ENCODE measurements around the gene PLCB4.

The PLCB4 gene

GRCh38 chr20:9053108-9053507 lies 15.8 kb upstream of the PLCB4 start:
- H3K4me1 ChIP-seq (ENCODE audit: control insufficient read depth in 1 of 2, insufficient read depth in 2 of 2, low read length in 2 of 2): peaks cover 0 to 3% of the 10 kb centered on the region in 2 experiments
- no peak overlapping the region for H2BK12ac ChIP-seq (ENCODE audit: low read length)
- no peak overlapping the region for H3K27ac ChIP-seq (ENCODE audit: low read depth, low read length)
- H3K79me1 ChIP-seq (ENCODE audit: low read length): no peaks in the 10 kb centered on the region
- H3K9ac ChIP-seq (ENCODE audit: low read length): no peak overlapping the region
- H3K27me3 ChIP-seq (ENCODE audit: insufficient read depth, low read length): no peaks in the 10 kb centered on the region
- no peak for DNase-seq
- no peak overlapping the region for H2AFZ ChIP-seq (ENCODE audit: insufficient read depth, low read length, poor library complexity)
- H2BK120ac ChIP-seq (ENCODE audit: insufficient read depth, low read length, poor library complexity): no peak overlapping the region
- H4K91ac ChIP-seq (ENCODE audit: low read depth, low read length): no peak overlapping the region
- no peak overlapping the region for H3K4ac ChIP-seq (ENCODE audit: low read depth, low read length)
- no CpG with 5 or more reads among the region's 3 CpGs for WGBS (ENCODE audit: extremely low coverage, insufficient coverage, insufficient read length)
- no peaks in the 10 kb centered on the region for H3K36me3 ChIP-seq (ENCODE audit: control insufficient read depth in 1 of 2, insufficient read depth in 2 of 2, low read length in 2 of 2)
- no peak overlapping the region for H3K4me3 ChIP-seq (ENCODE audit: low read depth, low read length)
- H4K8ac ChIP-seq (ENCODE audit: low read depth, low read length): no peak overlapping the region
- H2BK5ac ChIP-seq (ENCODE audit: low read depth, low read length, poor library complexity): no peak overlapping the region
- no peak overlapping the region for H3K14ac ChIP-seq (ENCODE audit: low read length)
- H3K9me3 ChIP-seq (ENCODE audit: insufficient read depth, low read depth, low read length): peaks cover 5% of the 10 kb centered on the region
- no peak overlapping the region for H3K4me2 ChIP-seq (ENCODE audit: low read length)
- no peak overlapping the region for H3K23ac ChIP-seq (ENCODE audit: low read length)
- no peak overlapping the region for H2AK5ac ChIP-seq (ENCODE audit: low read length)
- no peak overlapping the region for H3K18ac ChIP-seq (ENCODE audit: low read length)
- H3K79me2 ChIP-seq (ENCODE audit: control insufficient read depth, insufficient read depth, low read length, poor library complexity): no peaks in the 10 kb centered on the region
- H4K12ac ChIP-seq (ENCODE audit: low read depth, low read length): no peak overlapping the region

GRCh38 chr20:9054176-9054575 lies 14.7 kb upstream of the PLCB4 start:
- no peaks in the 10 kb centered on the region for H3K79me2 ChIP-seq (ENCODE audit: control insufficient read depth, insufficient read depth, low read length, poor library complexity)
- no peak overlapping the region for H3K27ac ChIP-seq (ENCODE audit: low read depth, low read length)
- H2BK120ac ChIP-seq (ENCODE audit: insufficient read depth, low read length, poor library complexity): no peak overlapping the region
- H3K18ac ChIP-seq (ENCODE audit: low read length): no peak overlapping the region
- H2BK12ac ChIP-seq (ENCODE audit: low read length): no peak overlapping the region
- H3K4me2 ChIP-seq (ENCODE audit: low read length): no peak overlapping the region
- WGBS (ENCODE audit: extremely low coverage, insufficient coverage, insufficient read length): no CpG with 5 or more reads among the region's 3 CpGs
- no peak overlapping the region for H4K12ac ChIP-seq (ENCODE audit: low read depth, low read length)
- no peak overlapping the region for H3K4me3 ChIP-seq (ENCODE audit: low read depth, low read length)
- no peak overlapping the region for H4K8ac ChIP-seq (ENCODE audit: low read depth, low read length)
- DNase-seq: no peak
- H3K4ac ChIP-seq (ENCODE audit: low read depth, low read length): no peak overlapping the region
- H3K79me1 ChIP-seq (ENCODE audit: low read length): no peaks in the 10 kb centered on the region
- no peak overlapping the region for H2AK5ac ChIP-seq (ENCODE audit: low read length)
- no peak overlapping the region for H2AFZ ChIP-seq (ENCODE audit: insufficient read depth, low read length, poor library complexity)
- H3K9ac ChIP-seq (ENCODE audit: low read length): no peak overlapping the region
- no peaks in the 10 kb centered on the region for H3K36me3 ChIP-seq (ENCODE audit: control insufficient read depth in 1 of 2, insufficient read depth in 2 of 2, low read length in 2 of 2)
- H3K4me1 ChIP-seq (ENCODE audit: control insufficient read depth in 1 of 2, insufficient read depth in 2 of 2, low read length in 2 of 2): peaks cover 0 to 3% of the 10 kb centered on the region in 2 experiments
- no peak overlapping the region for H3K23ac ChIP-seq (ENCODE audit: low read length)
- no peak overlapping the region for H3K14ac ChIP-seq (ENCODE audit: low read length)
- no peak overlapping the region for H2BK5ac ChIP-seq (ENCODE audit: low read depth, low read length, poor library complexity)
- H4K91ac ChIP-seq (ENCODE audit: low read depth, low read length): no peak overlapping the region
- H3K9me3 ChIP-seq (ENCODE audit: insufficient read depth, low read depth, low read length): peaks cover 3% of the 10 kb centered on the region
- H3K27me3 ChIP-seq (ENCODE audit: insufficient read depth, low read length): no peaks in the 10 kb centered on the region

GRCh38 chr20:9059931-9060330 lies 9.0 kb upstream of the PLCB4 start:
- no CpG with 5 or more reads among the region's 6 CpGs for WGBS (ENCODE audit: extremely low coverage, insufficient coverage, insufficient read length)
- Histone ChIP-seq H2BK12ac (ENCODE audit: low read length) (no peak overlapping the region), H3K4me3 (ENCODE audit: low read depth, low read length) (no peak overlapping the region), H2BK120ac (ENCODE audit: insufficient read depth, low read length, poor library complexity) (no peak overlapping the region), H3K27me3 (ENCODE audit: insufficient read depth, low read length) (no peaks in the 10 kb centered on the region), H4K12ac (ENCODE audit: low read depth, low read length) (no peak overlapping the region), H3K23ac (ENCODE audit: low read length) (no peak overlapping the region), H2AK5ac (ENCODE audit: low read length) (no peak overlapping the region), H3K4me1 (ENCODE audit: control insufficient read depth in 1 of 2, insufficient read depth in 2 of 2, low read length in 2 of 2) (no peaks in the 10 kb centered on the region), H3K9me3 (ENCODE audit: insufficient read depth, low read depth, low read length) (no peaks in the 10 kb centered on the region), H3K79me1 (ENCODE audit: low read length) (no peaks in the 10 kb centered on the region), H3K14ac (ENCODE audit: low read length) (no peak overlapping the region), H3K27ac (ENCODE audit: low read depth, low read length) (no peak overlapping the region), H3K36me3 (ENCODE audit: control insufficient read depth in 1 of 2, insufficient read depth in 2 of 2, low read length in 2 of 2) (no peaks in the 10 kb centered on the region), H4K8ac (ENCODE audit: low read depth, low read length) (no peak overlapping the region), H2BK5ac (ENCODE audit: low read depth, low read length, poor library complexity) (no peak overlapping the region), H3K18ac (ENCODE audit: low read length) (no peak overlapping the region), H2AFZ (ENCODE audit: insufficient read depth, low read length, poor library complexity) (no peak overlapping the region), H3K79me2 (ENCODE audit: control insufficient read depth, insufficient read depth, low read length, poor library complexity) (no peaks in the 10 kb centered on the region), H3K4me2 (ENCODE audit: low read length) (no peak overlapping the region), H3K9ac (ENCODE audit: low read length) (no peak overlapping the region), H3K4ac (ENCODE audit: low read depth, low read length) (no peak overlapping the region), H4K91ac (ENCODE audit: low read depth, low read length) (no peak overlapping the region)
- DNase-seq: no peak

GRCh38 chr20:9061434-9061833 lies 7.5 kb upstream of the PLCB4 start:
- Histone ChIP-seq H4K8ac (ENCODE audit: low read depth, low read length) (no peak overlapping the region), H3K36me3 (ENCODE audit: control insufficient read depth in 1 of 2, insufficient read depth in 2 of 2, low read length in 2 of 2) (no peaks in the 10 kb centered on the region), H3K9me3 (ENCODE audit: insufficient read depth, low read depth, low read length) (no peaks in the 10 kb centered on the region), H2BK120ac (ENCODE audit: insufficient read depth, low read length, poor library complexity) (no peak overlapping the region), H3K4me2 (ENCODE audit: low read length) (no peak overlapping the region), H3K79me2 (ENCODE audit: control insufficient read depth, insufficient read depth, low read length, poor library complexity) (no peaks in the 10 kb centered on the region), H3K79me1 (ENCODE audit: low read length) (no peaks in the 10 kb centered on the region), H3K4me1 (ENCODE audit: control insufficient read depth in 1 of 2, insufficient read depth in 2 of 2, low read length in 2 of 2) (no peaks in the 10 kb centered on the region), H3K23ac (ENCODE audit: low read length) (no peak overlapping the region), H3K4ac (ENCODE audit: low read depth, low read length) (no peak overlapping the region), H2AK5ac (ENCODE audit: low read length) (no peak overlapping the region), H3K18ac (ENCODE audit: low read length) (no peak overlapping the region), H3K4me3 (ENCODE audit: low read depth, low read length) (no peak overlapping the region), H2BK5ac (ENCODE audit: low read depth, low read length, poor library complexity) (no peak overlapping the region), H4K91ac (ENCODE audit: low read depth, low read length) (no peak overlapping the region), H2AFZ (ENCODE audit: insufficient read depth, low read length, poor library complexity) (no peak overlapping the region), H3K9ac (ENCODE audit: low read length) (no peak overlapping the region), H3K27ac (ENCODE audit: low read depth, low read length) (no peak overlapping the region), H4K12ac (ENCODE audit: low read depth, low read length) (no peak overlapping the region), H3K27me3 (ENCODE audit: insufficient read depth, low read length) (no peaks in the 10 kb centered on the region), H2BK12ac (ENCODE audit: low read length) (no peak overlapping the region), H3K14ac (ENCODE audit: low read length) (no peak overlapping the region)
- no peak for DNase-seq
- no CpG with 5 or more reads among the region's 1 CpG for WGBS (ENCODE audit: extremely low coverage, insufficient coverage, insufficient read length)
